ENCODE data around the gene MYLIP.
A peak's percentile ranks its signal among the peaks of the same experiment; 100 is the strongest.

The MYLIP gene

DNA sequence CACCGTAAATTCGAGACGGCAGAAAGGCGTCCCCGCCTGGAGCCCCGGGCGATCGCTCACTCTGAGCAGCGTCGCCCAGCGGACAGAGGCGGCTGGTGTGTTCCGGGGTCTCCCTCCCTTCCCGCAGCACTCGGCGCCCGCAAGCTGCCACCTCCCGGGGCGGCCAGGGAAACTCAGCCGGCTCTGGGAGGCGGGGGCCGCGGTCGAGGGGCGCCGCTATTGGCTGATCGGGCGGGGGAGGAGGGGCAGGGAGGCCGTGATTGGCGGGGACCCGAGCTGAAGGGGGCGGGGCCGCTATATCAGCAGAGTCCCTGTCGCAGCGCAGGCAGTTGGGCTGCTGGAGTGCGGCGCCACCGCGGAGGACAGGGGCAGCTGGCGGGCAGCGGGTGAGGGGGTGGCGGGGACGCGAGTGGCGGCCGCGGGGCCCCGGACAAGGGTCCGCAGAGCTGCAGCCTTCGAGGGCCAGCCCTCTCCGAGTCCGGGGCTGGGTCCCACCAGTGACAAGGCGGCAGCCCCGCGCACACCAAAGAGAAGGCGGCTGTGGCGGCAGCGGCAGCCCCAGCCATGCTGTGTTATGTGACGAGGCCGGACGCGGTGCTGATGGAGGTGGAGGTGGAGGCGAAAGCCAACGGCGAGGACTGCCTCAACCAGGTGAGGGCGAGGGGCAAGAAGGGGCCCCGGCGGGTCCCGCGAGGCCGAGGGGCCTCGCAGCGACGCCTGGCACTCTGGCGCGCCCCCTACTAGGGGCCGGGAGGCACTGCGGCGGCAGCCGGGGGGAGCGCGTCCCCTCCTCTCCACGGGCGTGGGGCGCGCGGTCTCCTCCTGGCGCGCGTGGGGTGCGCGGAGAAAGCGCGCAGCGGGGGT is at the start of gene MYLIP:
MYLIP (plus strand) TSS at position 328 of the 864 bp plus-strand sequence; CDS start at position 565, 237 bp downstream.
- POLR2A ChIA-PET, result interaction anchor here (0.7 to 1.1 kb wide), 8 partner anchors 9 to 467 kb away, joined by 3 to 7 read pairs (median 4); no protein-coding TSS in a partner anchor
- CTCF ChIA-PET, result interaction anchor here (0.5 to 1.4 kb wide), 12 partner anchors 15 to 436 kb away, joined by 3 to 8 read pairs (median 3); no protein-coding TSS in a partner anchor
- DNase-seq (ENCODE audit: extremely low spot score), result peak; percentile 95
- TF ChIP-seq SP1 (IDR thresholded peaks at IDR 0.05) (no peak), SUZ12 (IDR thresholded peaks at IDR 0.05) (no peak), FOXA1 (IDR thresholded peaks at IDR 0.05) (no peak), NFRKB (IDR thresholded peaks at IDR 0.05) (no peak), FOXK2 (IDR thresholded peaks at IDR 0.05) (no peak), ZNF384 (IDR thresholded peaks at IDR 0.05) (no peak), HDGF (IDR thresholded peaks at IDR 0.05; ENCODE audit: borderline replicate concordance) (peak; percentile 92; the same call in 1 of the 2 replicates), L3MBTL2 (conservative IDR thresholded peaks at IDR 0.05) (peak; percentile 8; the same call in 1 of the 2 replicates), FOXM1 (IDR thresholded peaks at IDR 0.05; ENCODE audit: borderline replicate concordance) (no peak), LEF1 (IDR thresholded peaks at IDR 0.05; ENCODE audit: borderline replicate concordance) (no peak), CTBP1 (IDR thresholded peaks at IDR 0.05; ENCODE audit: borderline replicate concordance) (no peak), ELF4 (IDR thresholded peaks at IDR 0.05) (peak; percentile 95), TARDBP (IDR thresholded peaks at IDR 0.05) (no peak), BHLHE40 (IDR thresholded peaks at IDR 0.05; ENCODE audit: borderline replicate concordance) (no peak)
- TF ChIP-seq, protein P1, sequence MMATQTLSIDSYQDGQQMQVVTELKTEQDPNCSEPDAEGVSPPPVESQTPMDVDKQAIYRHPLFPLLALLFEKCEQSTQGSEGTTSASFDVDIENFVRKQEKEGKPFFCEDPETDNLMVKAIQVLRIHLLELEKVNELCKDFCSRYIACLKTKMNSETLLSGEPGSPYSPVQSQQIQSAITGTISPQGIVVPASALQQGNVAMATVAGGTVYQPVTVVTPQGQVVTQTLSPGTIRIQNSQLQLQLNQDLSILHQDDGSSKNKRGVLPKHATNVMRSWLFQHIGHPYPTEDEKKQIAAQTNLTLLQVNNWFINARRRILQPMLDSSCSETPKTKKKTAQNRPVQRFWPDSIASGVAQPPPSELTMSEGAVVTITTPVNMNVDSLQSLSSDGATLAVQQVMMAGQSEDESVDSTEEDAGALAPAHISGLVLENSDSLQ (IDR thresholded peaks at IDR 0.05), result peak; percentile 90

DNA sequence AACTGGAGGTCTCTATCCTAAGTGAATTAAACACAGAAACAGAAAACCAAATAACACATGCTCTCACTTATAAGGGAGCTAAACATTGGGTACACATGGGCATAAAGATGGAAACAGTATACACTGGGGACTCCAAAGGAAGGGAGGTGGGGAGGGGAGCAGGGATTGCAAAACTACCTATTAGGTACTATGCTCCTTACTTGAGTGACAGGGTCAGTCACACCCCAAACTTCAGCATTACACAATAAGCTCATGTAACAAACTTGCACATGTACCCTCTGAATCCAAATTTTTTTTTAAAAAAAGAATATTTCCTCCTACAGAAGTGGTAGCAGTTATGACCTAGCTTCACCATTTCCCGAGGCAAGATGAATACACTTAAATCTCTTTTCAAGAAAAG is 49.5 kb upstream of the MYLIP start:
- no peak for DNase-seq (ENCODE audit: extremely low spot score)
- CTCF ChIA-PET, result no interaction called here

DNA sequence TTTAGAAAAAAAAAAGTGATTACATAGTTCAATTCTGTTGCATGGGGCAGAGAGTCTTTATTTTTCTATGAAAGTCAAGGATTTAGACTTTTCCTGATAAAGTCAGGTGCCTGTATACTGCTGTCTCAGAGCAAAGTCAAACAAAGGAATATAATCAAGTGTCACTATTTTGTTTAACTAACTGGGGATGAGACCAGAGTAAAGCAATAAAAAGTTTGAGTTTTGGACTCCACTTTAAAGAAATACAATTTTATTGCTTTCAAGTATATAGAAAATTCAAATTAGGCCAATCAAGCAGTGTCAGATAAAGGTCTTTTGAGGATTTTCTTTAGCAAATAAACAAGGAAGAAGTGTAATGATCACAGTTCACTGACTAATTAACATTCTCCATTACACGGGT is 48.7 kb upstream of the MYLIP start:
- TF ChIP-seq L3MBTL2 (conservative IDR thresholded peaks at IDR 0.05), result no peak
- TF ChIP-seq CTBP1 (IDR thresholded peaks at IDR 0.05; ENCODE audit: borderline replicate concordance), result no peak
- no peak for TF ChIP-seq TARDBP (IDR thresholded peaks at IDR 0.05)
- no peak for TF ChIP-seq HDGF (IDR thresholded peaks at IDR 0.05; ENCODE audit: borderline replicate concordance)
- no peak for TF ChIP-seq ZNF384 (IDR thresholded peaks at IDR 0.05)
- ChIA-PET CTCF (no interaction called here), POLR2A (no interaction called here)
- no peak for DNase-seq (ENCODE audit: extremely low spot score)

More for the DNA sequence above, 49.5 kb upstream of the MYLIP start:
- TF ChIP-seq ZNF384 (IDR thresholded peaks at IDR 0.05), result no peak
- no peak for TF ChIP-seq ARNT (IDR thresholded peaks at IDR 0.05)
- TF ChIP-seq LEF1 (IDR thresholded peaks at IDR 0.05; ENCODE audit: borderline replicate concordance), result no peak
- no peak for TF ChIP-seq SP1 (IDR thresholded peaks at IDR 0.05)
- POLR2A ChIA-PET, result no interaction called here

DNA sequence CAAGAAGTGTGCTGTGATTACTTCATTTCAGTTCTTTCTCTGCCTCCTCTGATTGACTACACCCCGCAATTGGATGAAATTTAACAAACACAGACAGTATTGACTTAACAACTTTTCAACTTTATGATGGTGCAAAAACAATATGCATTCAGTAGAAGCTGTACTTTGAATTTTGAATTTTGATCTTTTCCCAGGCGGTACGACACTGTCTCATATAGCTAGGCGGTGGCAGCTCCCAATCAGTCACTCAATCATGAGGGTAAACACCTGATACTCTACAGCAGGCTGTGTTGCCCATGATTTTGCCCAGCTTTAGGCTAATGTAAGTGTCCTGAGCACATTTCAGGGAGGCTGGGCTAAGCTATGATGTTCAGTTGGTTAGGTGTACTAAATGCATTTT is 47.6 kb upstream of the MYLIP start:
- no peak for DNase-seq (ENCODE audit: extremely low spot score)
- TF ChIP-seq BHLHE40 (IDR thresholded peaks at IDR 0.05; ENCODE audit: borderline replicate concordance) (no peak), NFRKB (IDR thresholded peaks at IDR 0.05) (no peak), HDGF (IDR thresholded peaks at IDR 0.05; ENCODE audit: borderline replicate concordance) (no peak), ARNT (IDR thresholded peaks at IDR 0.05) (no peak), SUZ12 (IDR thresholded peaks at IDR 0.05) (no peak), CTBP1 (IDR thresholded peaks at IDR 0.05; ENCODE audit: borderline replicate concordance) (no peak), FOXM1 (IDR thresholded peaks at IDR 0.05; ENCODE audit: borderline replicate concordance) (no peak), LEF1 (IDR thresholded peaks at IDR 0.05; ENCODE audit: borderline replicate concordance) (no peak), SP1 (IDR thresholded peaks at IDR 0.05) (no peak), ELF4 (IDR thresholded peaks at IDR 0.05) (no peak), ZNF384 (IDR thresholded peaks at IDR 0.05) (no peak), FOXA1 (IDR thresholded peaks at IDR 0.05) (no peak)
- TF ChIP-seq, protein P1 (IDR thresholded peaks at IDR 0.05), result no peak
- CTCF ChIA-PET, result no interaction called here
- POLR2A ChIA-PET, result no interaction called here

DNA sequence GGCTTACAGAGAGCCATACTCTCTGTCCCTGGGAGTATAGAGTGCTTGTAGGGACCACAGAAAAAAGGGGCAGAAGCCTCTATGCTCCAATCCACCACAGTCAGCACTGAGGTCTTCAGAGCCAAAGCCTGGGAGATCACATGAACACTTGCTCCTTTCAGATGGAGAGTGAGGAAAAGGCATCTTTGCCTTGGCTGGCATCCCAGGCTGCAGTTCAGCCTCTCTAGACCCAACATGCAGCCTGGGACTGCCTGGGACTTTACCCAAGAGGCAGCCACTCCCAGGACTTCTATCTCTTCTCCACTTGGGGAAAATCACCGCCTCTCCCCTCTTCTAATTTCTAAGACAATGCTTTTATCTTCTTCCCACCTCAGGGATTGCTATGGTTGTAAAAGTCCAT is 46.5 kb upstream of the MYLIP start:
- no peak for DNase-seq (ENCODE audit: extremely low spot score)
- ChIA-PET POLR2A (no interaction called here), CTCF (no interaction called here)
- TF ChIP-seq ZNF384 (IDR thresholded peaks at IDR 0.05) (no peak), CTBP1 (IDR thresholded peaks at IDR 0.05; ENCODE audit: borderline replicate concordance) (no peak), L3MBTL2 (conservative IDR thresholded peaks at IDR 0.05) (no peak), TARDBP (IDR thresholded peaks at IDR 0.05) (no peak), FOXM1 (IDR thresholded peaks at IDR 0.05; ENCODE audit: borderline replicate concordance) (no peak), FOXK2 (IDR thresholded peaks at IDR 0.05) (no peak), SP1 (IDR thresholded peaks at IDR 0.05) (no peak), ARNT (IDR thresholded peaks at IDR 0.05) (no peak), HDGF (IDR thresholded peaks at IDR 0.05; ENCODE audit: borderline replicate concordance) (no peak), FOXA1 (IDR thresholded peaks at IDR 0.05) (no peak), LEF1 (IDR thresholded peaks at IDR 0.05; ENCODE audit: borderline replicate concordance) (no peak), BHLHE40 (IDR thresholded peaks at IDR 0.05; ENCODE audit: borderline replicate concordance) (no peak), NFRKB (IDR thresholded peaks at IDR 0.05) (no peak)
- TF ChIP-seq, protein P1 (IDR thresholded peaks at IDR 0.05), result no peak

DNA sequence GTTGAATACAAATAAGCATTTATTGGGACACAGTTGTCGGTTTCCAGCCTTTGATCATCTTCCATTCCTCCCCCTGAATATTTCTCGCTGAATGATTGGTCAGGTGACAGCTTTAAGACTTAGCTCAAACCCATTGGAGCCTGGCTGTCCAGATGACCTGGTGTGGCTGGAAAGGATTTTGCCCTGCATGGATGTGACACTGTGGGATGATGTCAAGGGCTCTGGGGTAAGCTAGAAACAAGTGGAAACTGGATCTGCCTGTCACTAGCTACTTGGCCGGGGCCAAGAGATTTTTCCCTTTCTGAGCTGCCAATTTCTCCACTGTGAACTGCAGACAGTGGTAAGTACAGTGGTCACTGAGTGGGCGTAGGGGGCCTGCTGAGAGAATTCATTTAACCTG is 41.9 kb upstream of the MYLIP start:
- no peak for DNase-seq (ENCODE audit: extremely low spot score)
- CTCF ChIA-PET, result interaction anchor here (0.8 kb wide), 1 partner anchor 119 kb away, joined by 3 read pairs; no protein-coding TSS in a partner anchor
- TF ChIP-seq LEF1 (IDR thresholded peaks at IDR 0.05; ENCODE audit: borderline replicate concordance) (no peak), TARDBP (IDR thresholded peaks at IDR 0.05) (no peak), ELF4 (IDR thresholded peaks at IDR 0.05) (no peak), ZNF384 (IDR thresholded peaks at IDR 0.05) (no peak), CTBP1 (IDR thresholded peaks at IDR 0.05; ENCODE audit: borderline replicate concordance) (no peak), SP1 (IDR thresholded peaks at IDR 0.05) (no peak), FOXK2 (IDR thresholded peaks at IDR 0.05) (no peak), SUZ12 (IDR thresholded peaks at IDR 0.05) (no peak), FOXM1 (IDR thresholded peaks at IDR 0.05; ENCODE audit: borderline replicate concordance) (no peak), L3MBTL2 (conservative IDR thresholded peaks at IDR 0.05) (no peak), BHLHE40 (IDR thresholded peaks at IDR 0.05; ENCODE audit: borderline replicate concordance) (no peak), FOXA1 (IDR thresholded peaks at IDR 0.05) (no peak), HDGF (IDR thresholded peaks at IDR 0.05; ENCODE audit: borderline replicate concordance) (no peak), NFRKB (IDR thresholded peaks at IDR 0.05) (no peak), ARNT (IDR thresholded peaks at IDR 0.05) (no peak)
- TF ChIP-seq, protein P1 (IDR thresholded peaks at IDR 0.05), result no peak
- POLR2A ChIA-PET, result no interaction called here
